Testis (tissue), 3 donors: ENCODE results near the gene EXD3. TPM values are rescaled to one million over a fixed set of nuclear protein-coding genes. Genes with fewer than 3 reads are reported as not detected.

ENCODE experiments used
- DNase-seq: peaks from one replicate; pipeline ENCODE4 v3.0.0-alpha.2; 2019
- H3K27ac ChIP-seq, 2 donors: fragments of 200-600 bp; sonication (generic); one replicate each; pipeline ENCODE4 v1.5.1; 2019
- H3K27me3 ChIP-seq: fragments of 200-600 bp; sonication (generic); one replicate; pipeline ENCODE4 v1.5.1; 2019
- H3K36me3 ChIP-seq: fragments of 200-600 bp; sonication (generic); one replicate; pipeline ENCODE4 v1.5.1; 2017; ENCODE audit warnings: low read depth; ENCODE audit errors: missing control alignments
- H3K4me1 ChIP-seq: fragments of 200-600 bp; sonication (generic); one replicate; pipeline ENCODE4 v1.5.1; 2019
- H3K4me3 ChIP-seq, 2 donors: fragments of 200-600 bp; sonication (generic); one replicate each; pipeline ENCODE4 v1.5.1; 2017 to 2019
- H3K9me3 ChIP-seq: fragments of 200-600 bp; sonication (generic); one replicate; pipeline ENCODE4 v1.5.1; 2017
- CTCF ChIP-seq, 3 experiments: fragments of 450-650 bp in 2 of 3; fragments of 200-600 bp in 1 of 3; sonication (generic) in 1 of 3; IDR thresholded peaks; one replicate each; pipeline ENCODE4 v1.5.1; 2016 to 2019; ENCODE audit warnings: antibody characterized with exemption in 3 of 3, mild to moderate bottlenecking in 2 of 3, moderate library complexity in 1 of 3
- POLR2A ChIP-seq: fragments of 450-650 bp; IDR thresholded peaks from one replicate; pipeline ENCODE4 v1.6.1; 2017; ENCODE audit warnings: antibody characterized with exemption, mild to moderate bottlenecking, moderate library complexity
- WGBS, 2 donors: methylation state at CpG; one replicate each; pipeline ENCODE4 v1.1.5; 2018; 5-methylcytosine and 5-hydroxymethylcytosine counted together
- intact Hi-C: fragments of 100-400 bp; cut with DNase I; formaldehyde crosslinking; loops from one replicate; pipeline ENCODE4 v1.15.1; 2023; ENCODE audit warnings: low total_unique reads
- polyA plus RNA-seq: library from polyadenylated mRNA; stranded (reverse); fragments of 350-450 nt; fragmentation: Illumina TruSeq; extraction: RNeasy Lipid Tissue Mini Kit (QIAGEN cat#74804); gene quantifications from one replicate; pipeline ENCODE4 v1.2.3, GENCODE V29; 2014; ENCODE audit warnings: low read depth, low replicate concordance; ENCODE audit not compliant: insufficient read depth
- total RNA-seq, 2 donors: library from RNA; depleted of rRNA; stranded (reverse); fragments of >200 nt; gene quantifications; one replicate each; pipeline ENCODE4 v1.2.3, GENCODE V29; 2016

The EXD3 gene
- total and polyA plus RNA-seq, 3 donors from 2014 or later, result 8.9 to 24.5 (median 15.5) TPM

- intact Hi-C loops, result no loop called here
- Histone ChIP-seq H3K27ac (peak overlapping the region; percentile 77 to 92), H3K36me3 (no peaks in the 10 kb centered on the region), H3K27me3 (no peaks in the 10 kb centered on the region), H3K4me3 (peak overlapping the region; percentile 3 to 35), H3K9me3 (no peaks in the 10 kb centered on the region), H3K4me1 (peaks cover 49% of the 10 kb centered on the region)
- DNase-seq, result peak; percentile 61
- no peak for TF ChIP-seq CTCF (IDR thresholded peaks at IDR 0.05)
- TF ChIP-seq POLR2A, result no peak
- WGBS, 2 donors, result 51 to 52% methylated on average over 10 to 30 of the region's 30 CpGs
These were observed 31.8 kb upstream of the EXD3 start for GRCh38 chr9:137454597-137455358.

- peak overlapping the region; percentile 3 to 35 for H3K4me3 ChIP-seq
- DNase-seq, result no peak
- no peaks in the 10 kb centered on the region for H3K36me3 ChIP-seq
- intact Hi-C loops, result no loop called here
- no peaks in the 10 kb centered on the region for H3K27me3 ChIP-seq
- no peaks in the 10 kb centered on the region for H3K9me3 ChIP-seq
- TF ChIP-seq CTCF (IDR thresholded peaks at IDR 0.05), result no peak
- H3K27ac ChIP-seq, result peak overlapping the region; percentile 77 to 92
- peaks cover 44% of the 10 kb centered on the region for H3K4me1 ChIP-seq
- 28% methylated on average over 12 of the region's 24 CpGs; no CpG with 5 or more reads in 1 of the 2 donors for WGBS, 2 donors
These were observed 31.2 kb upstream of the EXD3 start for GRCh38 chr9:137454145-137454596.

GRCh38 chr9:137453643-137454081 is 30.7 kb upstream of the EXD3 start:
- no peaks in the 10 kb centered on the region for H3K27me3 ChIP-seq
- H3K4me1 ChIP-seq, result peaks cover 44% of the 10 kb centered on the region
- H3K4me3 ChIP-seq, result peak overlapping the region in 1 of 2 donors; percentile 45
- no peaks in the 10 kb centered on the region for H3K9me3 ChIP-seq
- 44 to 58% methylated on average over 21 to 25 of the region's 25 CpGs for WGBS, 2 donors
- intact Hi-C loops, result no loop called here
- TF ChIP-seq POLR2A (no peak), CTCF (IDR thresholded peaks at IDR 0.05) (no peak)
- peak; percentile 75 for DNase-seq
- no peaks in the 10 kb centered on the region for H3K36me3 ChIP-seq
- H3K27ac ChIP-seq, result no peak overlapping the region

GRCh38 chr9:137452761-137453642 is 30.0 kb upstream of the EXD3 start:
- DNase-seq, result no peak
- H3K4me3 ChIP-seq, result peak overlapping the region in 1 of 2 donors; percentile 45
- WGBS, 2 donors, result 67 to 81% methylated on average over 1 to 42 of the region's 43 CpGs
- H3K27ac ChIP-seq, result no peak overlapping the region
- H3K36me3 ChIP-seq, result no peaks in the 10 kb centered on the region
- no peaks in the 10 kb centered on the region for H3K9me3 ChIP-seq
- no peaks in the 10 kb centered on the region for H3K27me3 ChIP-seq
- TF ChIP-seq CTCF (IDR thresholded peaks at IDR 0.05) (no peak), POLR2A (no peak)
- peaks cover 38% of the 10 kb centered on the region for H3K4me1 ChIP-seq
- intact Hi-C loops, result no loop called here
